Activated naive CD4-positive, alpha-beta T cell treated with Interleukin-2 at 50 U/mL for 16 hours (primary cell): ENCODE measurements around the gene SMG9.
"Not testable (repeated sequence)": the region's sequence is repeated elsewhere in the genome, so short reads cannot be mapped to it uniquely, and the experiment has no call there.

Source experiments
- DNase-seq: peaks from one replicate; pipeline ENCODE4 v3.0.0-alpha.2; 2020

SMG9 gene

GRCh38 chr19:43688059-43688701 lies 66.6 kb downstream of the SMG9 start:
- no peak for DNase-seq

- DNase-seq: no peak
Observed at GRCh38 chr19:43687660-43687997, 67.1 kb downstream of the SMG9 start.

GRCh38 chr19:43684326-43684725 lies 70.4 kb downstream of the SMG9 start:
- DNase-seq: no peak

GRCh38 chr19:43683905-43684304 lies 70.9 kb downstream of the SMG9 start:
- no peak for DNase-seq

- DNase-seq: no peak
Observed at GRCh38 chr19:43682824-43683661, 71.7 kb downstream of the SMG9 start.

- not testable (repeated sequence) for DNase-seq
Observed at GRCh38 chr19:43682269-43682668, 72.5 kb downstream of the SMG9 start.

GRCh38 chr19:43681821-43682220 lies 72.9 kb downstream of the SMG9 start:
- no peak for DNase-seq

- DNase-seq: no peak
Observed at GRCh38 chr19:43678512-43679261, 76.1 kb downstream of the SMG9 start.
